ENCODE measurements around the gene WDR35. TPM values are rescaled to one million over a fixed set of nuclear protein-coding genes. Genes with fewer than 3 reads are reported as not detected.
A peak's percentile ranks its signal among the peaks of the same experiment; 100 is the strongest.

The WDR35 gene
- total RNA-seq, 1 donor from 2014 or later: 5.2 TPM

DNA sequence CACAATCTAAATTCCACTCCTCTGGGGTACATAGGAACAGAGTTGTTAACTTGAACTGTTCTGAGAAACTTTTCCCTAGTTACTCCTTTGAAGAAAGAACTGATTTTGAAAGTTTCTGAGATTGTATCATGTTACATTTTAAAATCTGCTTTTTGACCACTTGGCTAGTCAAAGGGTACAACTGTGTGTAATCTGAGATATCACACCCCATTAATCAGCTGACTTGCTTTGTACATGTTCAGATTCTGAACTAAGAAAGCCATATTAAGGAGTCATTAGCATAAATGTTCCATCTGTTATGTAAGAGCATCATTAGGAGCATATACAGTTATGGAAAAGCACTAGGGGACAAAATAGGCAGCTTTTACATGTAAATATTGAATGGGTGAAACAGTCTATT is 3.8 kb upstream of the WDR35 start:
- H3K4me3 ChIP-seq (ENCODE audit: low read depth, low read length): no peak overlapping the region
- DNase-seq (ENCODE audit: low read depth): no peak
- TF ChIP-seq, protein P1, sequence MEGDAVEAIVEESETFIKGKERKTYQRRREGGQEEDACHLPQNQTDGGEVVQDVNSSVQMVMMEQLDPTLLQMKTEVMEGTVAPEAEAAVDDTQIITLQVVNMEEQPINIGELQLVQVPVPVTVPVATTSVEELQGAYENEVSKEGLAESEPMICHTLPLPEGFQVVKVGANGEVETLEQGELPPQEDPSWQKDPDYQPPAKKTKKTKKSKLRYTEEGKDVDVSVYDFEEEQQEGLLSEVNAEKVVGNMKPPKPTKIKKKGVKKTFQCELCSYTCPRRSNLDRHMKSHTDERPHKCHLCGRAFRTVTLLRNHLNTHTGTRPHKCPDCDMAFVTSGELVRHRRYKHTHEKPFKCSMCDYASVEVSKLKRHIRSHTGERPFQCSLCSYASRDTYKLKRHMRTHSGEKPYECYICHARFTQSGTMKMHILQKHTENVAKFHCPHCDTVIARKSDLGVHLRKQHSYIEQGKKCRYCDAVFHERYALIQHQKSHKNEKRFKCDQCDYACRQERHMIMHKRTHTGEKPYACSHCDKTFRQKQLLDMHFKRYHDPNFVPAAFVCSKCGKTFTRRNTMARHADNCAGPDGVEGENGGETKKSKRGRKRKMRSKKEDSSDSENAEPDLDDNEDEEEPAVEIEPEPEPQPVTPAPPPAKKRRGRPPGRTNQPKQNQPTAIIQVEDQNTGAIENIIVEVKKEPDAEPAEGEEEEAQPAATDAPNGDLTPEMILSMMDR (conservative IDR thresholded peaks at IDR 0.05; ENCODE audit: low read depth, low read length): no peak

DNA sequence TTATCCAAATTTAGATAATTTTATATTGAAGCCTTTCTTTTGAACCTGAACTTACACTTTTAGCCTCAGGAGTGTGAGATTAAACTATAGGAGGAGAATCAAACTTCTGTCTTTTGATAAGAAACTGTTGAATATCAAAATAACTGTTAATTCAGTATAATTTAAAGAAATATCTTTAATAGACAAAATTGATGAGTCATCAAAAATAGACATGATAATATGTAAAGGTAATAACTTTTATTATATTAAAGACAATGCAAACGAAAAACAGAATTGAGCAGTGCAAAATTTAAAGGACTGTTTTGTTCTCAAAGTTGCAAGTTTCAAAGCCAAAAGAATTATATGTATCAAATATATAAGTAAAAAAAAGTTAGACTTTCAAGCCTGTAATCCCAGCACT is 2.0 kb upstream of the WDR35 start:
- H3K4me3 ChIP-seq (ENCODE audit: low read depth, low read length): no peak overlapping the region
- TF ChIP-seq, protein P1 (conservative IDR thresholded peaks at IDR 0.05; ENCODE audit: low read depth, low read length): no peak

DNA sequence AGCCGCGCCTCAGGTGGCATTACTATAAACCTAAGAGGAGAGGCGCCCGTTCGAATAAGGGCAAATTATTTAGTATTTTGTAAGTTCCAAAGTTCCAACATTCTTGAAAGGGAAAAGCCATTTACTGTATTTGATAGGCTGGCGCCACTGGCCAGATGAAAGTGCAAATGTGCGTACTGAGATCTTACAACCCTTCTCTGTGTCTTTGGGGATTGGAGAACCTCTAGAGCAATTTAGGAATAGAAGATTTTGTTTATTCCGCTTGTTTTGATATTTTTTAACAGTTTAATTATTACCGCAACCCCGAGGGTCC is 467 bp upstream of the WDR35 start:
- DNase-seq (ENCODE audit: low read depth): no peak
- TF ChIP-seq, protein P1 (conservative IDR thresholded peaks at IDR 0.05; ENCODE audit: low read depth, low read length): no peak
- H3K4me3 ChIP-seq (ENCODE audit: low read depth, low read length): peak overlapping the region; percentile 89

More for the DNA sequence above, 2.0 kb upstream of the WDR35 start:
- DNase-seq (ENCODE audit: low read depth): no peak

DNA sequence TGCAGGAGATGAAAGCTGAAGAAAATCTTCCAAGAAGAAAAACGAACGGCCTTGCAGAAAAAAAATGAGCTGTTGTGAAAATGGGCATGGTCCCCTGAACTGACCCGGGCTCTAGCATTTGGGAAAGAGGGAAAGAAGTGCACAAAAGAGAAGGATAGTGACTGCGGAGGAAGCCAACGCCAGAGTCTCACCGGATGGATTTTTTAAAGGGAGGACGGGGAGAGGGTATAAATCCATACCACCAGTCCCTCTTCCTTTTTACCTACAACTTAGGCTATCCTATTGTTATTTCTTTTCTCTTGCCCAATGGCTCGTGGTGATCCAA is 601 bp downstream of the WDR35 start:
- H3K4me3 ChIP-seq (ENCODE audit: low read depth, low read length): peak overlapping the region; percentile 89
- DNase-seq (ENCODE audit: low read depth): no peak
- TF ChIP-seq, protein P1 (conservative IDR thresholded peaks at IDR 0.05; ENCODE audit: low read depth, low read length): no peak

DNA sequence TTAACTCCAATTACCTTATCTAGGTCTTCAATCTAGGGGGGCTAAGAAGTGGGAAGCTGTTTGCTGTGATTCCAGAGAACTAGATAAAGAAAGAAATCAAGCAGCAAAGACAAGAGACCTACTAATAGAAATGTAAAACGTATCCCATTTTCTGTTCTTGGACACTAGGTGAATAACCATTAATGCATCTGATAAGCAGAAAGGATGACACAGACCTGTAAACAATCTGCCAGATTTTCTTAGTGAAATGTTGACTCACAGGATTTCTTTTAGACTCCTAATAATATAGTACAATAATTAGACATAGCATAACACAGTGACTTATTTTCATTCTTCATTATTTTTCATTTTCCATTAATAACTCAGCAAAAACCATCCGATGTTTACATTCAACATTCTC is 1.3 kb downstream of the WDR35 start:
- peak overlapping the region; percentile 89 for H3K4me3 ChIP-seq (ENCODE audit: low read depth, low read length)
- TF ChIP-seq, protein P1 (conservative IDR thresholded peaks at IDR 0.05; ENCODE audit: low read depth, low read length): no peak
- DNase-seq (ENCODE audit: low read depth): no peak

DNA sequence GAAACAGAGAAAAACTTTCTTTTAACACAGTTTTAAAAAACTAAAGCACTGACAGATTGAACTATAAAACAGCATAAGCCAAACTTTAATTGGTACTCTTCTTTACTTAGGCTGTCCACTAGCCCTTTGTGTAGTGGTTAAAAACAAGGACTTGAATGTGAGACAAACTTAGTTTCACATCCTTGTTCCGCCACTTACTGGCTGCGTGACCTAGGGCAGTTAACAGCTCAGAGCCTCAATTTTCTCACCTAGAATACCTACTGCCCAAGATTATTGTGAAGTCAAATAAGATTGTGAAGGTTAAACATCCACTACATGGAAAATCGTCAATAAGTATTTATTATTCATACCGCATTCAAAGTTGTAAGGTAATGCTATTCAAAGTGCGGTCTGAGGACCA is 2.0 kb downstream of the WDR35 start:
- no peak for DNase-seq (ENCODE audit: low read depth)
- H3K4me3 ChIP-seq (ENCODE audit: low read depth, low read length): no peak overlapping the region
- TF ChIP-seq, protein P1 (conservative IDR thresholded peaks at IDR 0.05; ENCODE audit: low read depth, low read length): no peak

DNA sequence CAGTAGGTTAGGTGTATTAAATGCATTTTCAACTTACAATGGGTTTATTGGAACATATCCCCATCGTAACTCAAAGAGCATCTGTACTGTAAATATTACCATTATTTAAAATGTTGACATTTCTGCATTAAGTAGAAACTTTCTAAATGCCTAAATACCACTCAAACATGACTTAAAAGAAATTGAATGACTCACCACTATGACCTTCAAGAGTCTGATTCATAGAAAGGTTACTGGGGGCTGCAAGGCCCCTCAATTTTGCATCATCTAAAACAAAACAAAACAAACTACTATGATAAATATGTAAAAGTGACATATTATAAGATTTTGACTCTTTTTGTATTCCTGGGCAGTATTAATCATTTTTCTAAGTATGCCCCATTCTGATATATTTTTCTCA is 7.6 kb downstream of the WDR35 start:
- TF ChIP-seq, protein P1 (conservative IDR thresholded peaks at IDR 0.05; ENCODE audit: low read depth, low read length): no peak
- no peak for DNase-seq (ENCODE audit: low read depth)
- no peak overlapping the region for H3K4me3 ChIP-seq (ENCODE audit: low read depth, low read length)
